ENCODE data around the gene KLF15. TPM values are rescaled to one million over a fixed set of nuclear protein-coding genes. Genes with fewer than 3 reads are reported as not detected.

The KLF15 gene
- total RNA-seq, 1 experiment from 2014 or later: 3.3 TPM

DNA sequence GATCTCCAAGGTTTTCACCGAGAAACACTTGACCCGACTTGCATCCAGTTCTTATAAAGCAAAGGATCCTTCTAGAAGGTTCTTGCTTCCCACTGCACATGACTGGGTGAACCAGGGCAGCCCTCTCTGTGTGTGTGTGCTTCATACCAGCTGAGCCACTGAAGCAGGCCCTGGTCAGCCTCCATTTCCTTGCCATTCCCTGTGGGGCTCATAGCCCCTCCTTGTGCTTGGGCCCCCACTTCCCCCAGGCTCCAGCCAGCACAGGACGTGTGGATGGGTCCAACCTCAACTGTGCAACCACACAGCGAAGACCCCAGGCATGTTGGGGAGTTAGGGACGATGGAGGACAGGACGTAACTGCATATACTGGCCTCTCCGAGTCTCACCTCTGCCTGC, 15.5 kb downstream of the KLF15 start:
- ChIA-PET CTCF (no interaction called here), POLR2A (no interaction called here), RAD21 (ENCODE audit: low non-redundant PET in 1 of 2, low total read pairs in 2 of 2, uncharacterized antibody in 2 of 2, unreplicated experiment in 2 of 2) (no interaction called here)
- Histone ChIP-seq H3K27ac (ENCODE audit: low read depth, low read length) (no peak overlapping the region), H3K36me3 (ENCODE audit: control insufficient read depth in 1 of 2, insufficient read depth in 2 of 2, low read length in 2 of 2) (no peaks in the 10 kb centered on the region), H3K4me3 (replicated peaks in 1 of 2; ENCODE audit: low read depth in 1 of 2, low read length in 2 of 2) (no peak overlapping the region), H3K27me3 (ENCODE audit: insufficient read depth, low read length) (peaks cover 13% of the 10 kb centered on the region), H3K9ac (ENCODE audit: low read length) (no peak overlapping the region), H2AFZ (ENCODE audit: low read depth, low read length, poor library complexity, severe bottlenecking) (no peak overlapping the region), H3K9me2 (ENCODE audit: insufficient read depth) (no peaks in the 10 kb centered on the region), H3K4me1 (ENCODE audit: control insufficient read depth in 1 of 2, insufficient read depth in 2 of 2, low read length in 2 of 2) (no peaks in the 10 kb centered on the region), H4K20me1 (ENCODE audit: insufficient read depth) (no peaks in the 10 kb centered on the region), H3K79me2 (ENCODE audit: insufficient read depth, low read length) (no peaks in the 10 kb centered on the region), H3K4me2 (ENCODE audit: low read length) (no peak overlapping the region), H3K9me3 (ENCODE audit: control insufficient read depth in 1 of 2, insufficient read depth in 1 of 2, low read depth in 1 of 2, low read length in 2 of 2) (no peaks in the 10 kb centered on the region)
- DNase-seq (ENCODE audit: low read depth, low spot score) (no peak), ATAC-seq (no peak)
- TF ChIP-seq FOSL1 (IDR thresholded peaks at IDR 0.05; ENCODE audit: low read depth) (no peak), YY1 (IDR thresholded peaks at IDR 0.05; ENCODE audit: extremely low read depth, insufficient replicate concordance, low read depth, low read length) (no peak), JUND (IDR thresholded peaks at IDR 0.05) (no peak), EZH2phosphoT487 (IDR thresholded peaks at IDR 0.05; ENCODE audit: borderline replicate concordance) (no peak), SIN3A (IDR thresholded peaks at IDR 0.05; ENCODE audit: low read depth) (no peak), ZNF274 (IDR thresholded peaks at IDR 0.05; ENCODE audit: low read depth, low read length) (no peak), POLR2AphosphoS5 (IDR thresholded peaks at IDR 0.05; ENCODE audit: low read depth, low read length) (no peak), ELF1 (IDR thresholded peaks at IDR 0.05; ENCODE audit: borderline replicate concordance, low read depth) (no peak), CEBPB (IDR thresholded peaks at IDR 0.05; ENCODE audit: low read depth) (no peak), SRF (IDR thresholded peaks at IDR 0.05; ENCODE audit: low read depth) (no peak), ZFX (IDR thresholded peaks at IDR 0.05) (no peak), CBX3 (IDR thresholded peaks at IDR 0.05; ENCODE audit: low read depth) (no peak), POLR2A (IDR thresholded peaks at IDR 0.05; ENCODE audit: borderline replicate concordance, extremely low read depth, insufficient read depth, insufficient read length) (no peak)
- TF ChIP-seq, protein P1, sequence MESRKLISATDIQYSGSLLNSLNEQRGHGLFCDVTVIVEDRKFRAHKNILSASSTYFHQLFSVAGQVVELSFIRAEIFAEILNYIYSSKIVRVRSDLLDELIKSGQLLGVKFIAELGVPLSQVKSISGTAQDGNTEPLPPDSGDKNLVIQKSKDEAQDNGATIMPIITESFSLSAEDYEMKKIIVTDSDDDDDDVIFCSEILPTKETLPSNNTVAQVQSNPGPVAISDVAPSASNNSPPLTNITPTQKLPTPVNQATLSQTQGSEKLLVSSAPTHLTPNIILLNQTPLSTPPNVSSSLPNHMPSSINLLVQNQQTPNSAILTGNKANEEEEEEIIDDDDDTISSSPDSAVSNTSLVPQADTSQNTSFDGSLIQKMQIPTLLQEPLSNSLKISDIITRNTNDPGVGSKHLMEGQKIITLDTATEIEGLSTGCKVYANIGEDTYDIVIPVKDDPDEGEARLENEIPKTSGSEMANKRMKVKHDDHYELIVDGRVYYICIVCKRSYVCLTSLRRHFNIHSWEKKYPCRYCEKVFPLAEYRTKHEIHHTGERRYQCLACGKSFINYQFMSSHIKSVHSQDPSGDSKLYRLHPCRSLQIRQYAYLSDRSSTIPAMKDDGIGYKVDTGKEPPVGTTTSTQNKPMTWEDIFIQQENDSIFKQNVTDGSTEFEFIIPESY (IDR thresholded peaks at IDR 0.05; ENCODE audit: extremely low read depth, insufficient replicate concordance, low read length): no peak
- TF ChIP-seq, protein P2, sequence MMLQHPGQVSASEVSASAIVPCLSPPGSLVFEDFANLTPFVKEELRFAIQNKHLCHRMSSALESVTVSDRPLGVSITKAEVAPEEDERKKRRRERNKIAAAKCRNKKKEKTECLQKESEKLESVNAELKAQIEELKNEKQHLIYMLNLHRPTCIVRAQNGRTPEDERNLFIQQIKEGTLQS (IDR thresholded peaks at IDR 0.05): no peak
- TF ChIP-seq, protein P3, sequence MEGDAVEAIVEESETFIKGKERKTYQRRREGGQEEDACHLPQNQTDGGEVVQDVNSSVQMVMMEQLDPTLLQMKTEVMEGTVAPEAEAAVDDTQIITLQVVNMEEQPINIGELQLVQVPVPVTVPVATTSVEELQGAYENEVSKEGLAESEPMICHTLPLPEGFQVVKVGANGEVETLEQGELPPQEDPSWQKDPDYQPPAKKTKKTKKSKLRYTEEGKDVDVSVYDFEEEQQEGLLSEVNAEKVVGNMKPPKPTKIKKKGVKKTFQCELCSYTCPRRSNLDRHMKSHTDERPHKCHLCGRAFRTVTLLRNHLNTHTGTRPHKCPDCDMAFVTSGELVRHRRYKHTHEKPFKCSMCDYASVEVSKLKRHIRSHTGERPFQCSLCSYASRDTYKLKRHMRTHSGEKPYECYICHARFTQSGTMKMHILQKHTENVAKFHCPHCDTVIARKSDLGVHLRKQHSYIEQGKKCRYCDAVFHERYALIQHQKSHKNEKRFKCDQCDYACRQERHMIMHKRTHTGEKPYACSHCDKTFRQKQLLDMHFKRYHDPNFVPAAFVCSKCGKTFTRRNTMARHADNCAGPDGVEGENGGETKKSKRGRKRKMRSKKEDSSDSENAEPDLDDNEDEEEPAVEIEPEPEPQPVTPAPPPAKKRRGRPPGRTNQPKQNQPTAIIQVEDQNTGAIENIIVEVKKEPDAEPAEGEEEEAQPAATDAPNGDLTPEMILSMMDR (IDR thresholded peaks at IDR 0.05 in 2 of 3, conservative IDR thresholded peaks at IDR 0.05 in 1 of 3; ENCODE audit: borderline replicate concordance in 1 of 3, insufficient read depth in 1 of 3, low read depth in 2 of 3, low read length in 2 of 3): no peak
- TF ChIP-seq, protein P4, sequence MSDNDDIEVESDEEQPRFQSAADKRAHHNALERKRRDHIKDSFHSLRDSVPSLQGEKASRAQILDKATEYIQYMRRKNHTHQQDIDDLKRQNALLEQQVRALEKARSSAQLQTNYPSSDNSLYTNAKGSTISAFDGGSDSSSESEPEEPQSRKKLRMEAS (IDR thresholded peaks at IDR 0.05): no peak
- intact Hi-C loops (cut with micrococcal nuclease): no loop called here
- no TSS peak for BruUV-seq (replicated peaks)

Data from HCT116 (cell line).